NT2/D1 (cell line): ENCODE results near the gene USP3.

Source experiments
- SUZ12 ChIP-seq: IDR thresholded peaks from 2 replicates; pipeline ENCODE4 v1.6.1; 2011; ENCODE audit not compliant: insufficient read length, insufficient read depth; ENCODE audit errors: extremely low read depth
- YY1 ChIP-seq: IDR thresholded peaks from 2 replicates; pipeline ENCODE4 v1.6.1; 2011; ENCODE audit not compliant: insufficient read length, insufficient read depth
- ZNF274 ChIP-seq: IDR thresholded peaks from 2 replicates; pipeline ENCODE4 v1.6.1; 2011; ENCODE audit warnings: mild to moderate bottlenecking, low read depth, low read length

- TF ChIP-seq YY1 = no peak
- no peak for TF ChIP-seq ZNF274
- TF ChIP-seq SUZ12 = no peak
Observed at GRCh38 chr15:63523306-63523990, 19.1 kb downstream of the USP3 start.
